DND-41 (cell line): ENCODE data around the gene SIRPA.

Source experiments
- CTCF ChIP-seq: IDR thresholded peaks from 2 replicates; pipeline ENCODE4 v1.5.1; 2012; ENCODE audit warnings: borderline replicate concordance, low read length, moderate library complexity, mild to moderate bottlenecking; ENCODE audit not compliant: poor library complexity, severe bottlenecking; ENCODE audit errors: extremely low read depth
- EZH2 ChIP-seq: IDR thresholded peaks from 3 replicates; pipeline ENCODE4 v1.6.1; 2012; ENCODE audit warnings: borderline replicate concordance, low read depth, mild to moderate bottlenecking, moderate library complexity, low read length, inconsistent platforms; ENCODE audit not compliant: severe bottlenecking

GRCh38 chr20:1866834-1867233, 28.4 kb upstream of the SIRPA start:
- TF ChIP-seq CTCF (no peak), EZH2 (no peak)
